Activated naive CD4-positive, alpha-beta T cell treated with anti-CD3 and anti-CD28 coated beads for 36 hours (primary cell): ENCODE data around the gene LITAFD. TPM values are rescaled to one million over a fixed set of nuclear protein-coding genes. Genes with fewer than 3 reads are reported as not detected.

ENCODE experiments used
- CTCF ChIA-PET: fragments of 350-600 bp; sonication (Branson Sonifier 250); formaldehyde crosslinking; loops from one replicate; lab custom pipeline; 2021; ENCODE audit warnings: antibody characterized with exemption; lab: Charles Lee
- DNase-seq: peaks from one replicate; pipeline ENCODE4 v3.0.0-alpha.2; 2020
- H3K27ac Mint-ChIP-seq: one replicate; pipeline ENCODE4 v1.8.0; 2021; ENCODE audit warnings: mild to moderate bottlenecking, mixed read lengths
- H3K27me3 Mint-ChIP-seq: one replicate; pipeline ENCODE4 v1.8.0; 2021; ENCODE audit warnings: low read depth, mixed read lengths
- H3K36me3 Mint-ChIP-seq: one replicate; pipeline ENCODE4 v1.8.0; 2021; ENCODE audit warnings: low read depth, mixed read lengths
- H3K4me1 Mint-ChIP-seq: one replicate; pipeline ENCODE4 v1.8.0; 2021; ENCODE audit warnings: low read depth, mixed read lengths
- H3K4me3 Mint-ChIP-seq: one replicate; pipeline ENCODE4 v1.8.0; 2021; ENCODE audit warnings: mild to moderate bottlenecking, moderate library complexity, mixed read lengths
- H3K9me3 Mint-ChIP-seq: one replicate; pipeline ENCODE4 v1.8.0; 2021; ENCODE audit warnings: mixed read lengths
- intact Hi-C: fragments of 100-400 bp; cut with micrococcal nuclease; formaldehyde crosslinking; loops from one replicate; pipeline ENCODE4 v1.15.1; 2023
- total RNA-seq, 2 experiments: library from RNA; stranded (reverse); gene quantifications; one replicate each; pipeline ENCODE4 v1.2.3, GENCODE V29; 2021

The LITAFD gene
- total RNA-seq, 2 experiments from 2014 or later = not detected

GRCh38 chr16:8878523-8878911 lies 3.6 kb upstream of the LITAFD start:
- no peak overlapping the region for H3K27ac Mint-ChIP-seq

GRCh38 chr16:8880839-8881510 lies 1.2 kb upstream of the LITAFD start:
- no peaks in the 10 kb centered on the region for H3K36me3 Mint-ChIP-seq
- peaks cover 11% of the 10 kb centered on the region for H3K4me1 Mint-ChIP-seq
- H3K9me3 Mint-ChIP-seq = no peaks in the 10 kb centered on the region
- H3K4me3 Mint-ChIP-seq = no peak overlapping the region
- H3K27ac Mint-ChIP-seq = no peak overlapping the region
- H3K27me3 Mint-ChIP-seq = peaks cover 9% of the 10 kb centered on the region
- no peak for DNase-seq
- intact Hi-C loops = loop anchor here (1.0 to 2.0 kb wide), 4 partner anchors 84 to 314 kb away; partner anchors contain the start of genes PMM2 and TMEM186
- CTCF ChIA-PET = interaction anchor here (0.7 to 5.3 kb wide), 22 partner anchors 8 to 325 kb away, joined by 3 to 36 read pairs (median 6); partner anchors contain the start of genes ABAT and CARHSP1

More at GRCh38 chr16:8878523-8878911, 3.6 kb upstream of the LITAFD start:
- intact Hi-C loops = no loop called here
- no peak for DNase-seq
- no peaks in the 10 kb centered on the region for H3K9me3 Mint-ChIP-seq
- CTCF ChIA-PET = interaction anchor here (0.6 to 5.3 kb wide), 7 partner anchors 8 to 310 kb away, joined by 3 to 36 read pairs (median 5); partner anchors contain the start of gene CARHSP1
- no peaks in the 10 kb centered on the region for H3K27me3 Mint-ChIP-seq
- peaks cover 11% of the 10 kb centered on the region for H3K4me1 Mint-ChIP-seq
- H3K4me3 Mint-ChIP-seq = no peak overlapping the region
- H3K36me3 Mint-ChIP-seq = no peaks in the 10 kb centered on the region

GRCh38 chr16:8882725-8883377 lies 700 bp downstream of the LITAFD start:
- Mint-ChIP-seq H3K4me3 (no peak overlapping the region), H3K27me3 (peaks cover 9% of the 10 kb centered on the region), H3K4me1 (peaks cover 14% of the 10 kb centered on the region), H3K27ac (no peak overlapping the region), H3K36me3 (no peaks in the 10 kb centered on the region), H3K9me3 (no peaks in the 10 kb centered on the region)
- DNase-seq = no peak
- intact Hi-C loops = no loop called here
- CTCF ChIA-PET = interaction anchor here (0.6 to 5.3 kb wide), 5 partner anchors 9 to 235 kb away, joined by 3 to 28 read pairs (median 3); no protein-coding TSS in a partner anchor

- no peak for DNase-seq
- Mint-ChIP-seq H3K27me3 (peaks cover 9% of the 10 kb centered on the region), H3K36me3 (peaks cover 5% of the 10 kb centered on the region), H3K4me3 (no peak overlapping the region), H3K27ac (no peak overlapping the region), H3K4me1 (peaks cover 9% of the 10 kb centered on the region), H3K9me3 (no peaks in the 10 kb centered on the region)
- CTCF ChIA-PET = interaction anchor here (0.8 kb wide), 1 partner anchor 319 kb away, joined by 3 read pairs; no protein-coding TSS in a partner anchor
- intact Hi-C loops = no loop called here
Measured at GRCh38 chr16:8885674-8886592, 3.8 kb downstream of the LITAFD start.

GRCh38 chr16:8886593-8887430 lies 4.7 kb downstream of the LITAFD start:
- CTCF ChIA-PET = interaction anchor here (0.8 to 1.3 kb wide), 3 partner anchors 8 to 27 kb away, joined by 3 read pairs; partner anchors contain the start of gene CARHSP1
- intact Hi-C loops = no loop called here
- H3K4me1 Mint-ChIP-seq = peaks cover 9% of the 10 kb centered on the region
- H3K4me3 Mint-ChIP-seq = no peak overlapping the region
- DNase-seq = no peak
- H3K27ac Mint-ChIP-seq = no peak overlapping the region
- peaks cover 9% of the 10 kb centered on the region for H3K27me3 Mint-ChIP-seq
- H3K9me3 Mint-ChIP-seq = no peaks in the 10 kb centered on the region
- H3K36me3 Mint-ChIP-seq = peaks cover 9% of the 10 kb centered on the region

GRCh38 chr16:8887431-8887765 lies 5.2 kb downstream of the LITAFD start:
- CTCF ChIA-PET = interaction anchor here (0.8 to 1.3 kb wide), 3 partner anchors 8 to 27 kb away, joined by 3 read pairs; partner anchors contain the start of gene CARHSP1
- Mint-ChIP-seq H3K36me3 (peaks cover 13% of the 10 kb centered on the region), H3K27ac (no peak overlapping the region), H3K9me3 (no peaks in the 10 kb centered on the region), H3K4me1 (peaks cover 11% of the 10 kb centered on the region), H3K4me3 (no peak overlapping the region), H3K27me3 (peaks cover 9% of the 10 kb centered on the region)
- intact Hi-C loops = no loop called here
- no peak for DNase-seq

- no peak overlapping the region for H3K4me3 Mint-ChIP-seq
Measured at GRCh38 chr16:8887952-8888560, 5.9 kb downstream of the LITAFD start.

GRCh38 chr16:8888951-8889892 lies 7.1 kb downstream of the LITAFD start:
- no peak overlapping the region for H3K4me3 Mint-ChIP-seq
- H3K36me3 Mint-ChIP-seq = peaks cover 21% of the 10 kb centered on the region
- no peak for DNase-seq
- H3K4me1 Mint-ChIP-seq = peaks cover 11% of the 10 kb centered on the region
- CTCF ChIA-PET = interaction anchor here (0.6 to 2.2 kb wide), 5 partner anchors 9 to 250 kb away, joined by 3 to 7 read pairs (median 3); no protein-coding TSS in a partner anchor
- no peak overlapping the region for H3K27ac Mint-ChIP-seq
- H3K9me3 Mint-ChIP-seq = no peaks in the 10 kb centered on the region
- intact Hi-C loops = no loop called here
- H3K27me3 Mint-ChIP-seq = peaks cover 9% of the 10 kb centered on the region

More at GRCh38 chr16:8887952-8888560, 5.9 kb downstream of the LITAFD start:
- DNase-seq = no peak
- no peaks in the 10 kb centered on the region for H3K9me3 Mint-ChIP-seq
- H3K27me3 Mint-ChIP-seq = peaks cover 9% of the 10 kb centered on the region
- CTCF ChIA-PET = interaction anchor here (1.0 to 2.2 kb wide), 3 partner anchors 8 to 26 kb away, joined by 3 to 7 read pairs (median 3); no protein-coding TSS in a partner anchor
- peaks cover 11% of the 10 kb centered on the region for H3K4me1 Mint-ChIP-seq
- intact Hi-C loops = no loop called here
- H3K27ac Mint-ChIP-seq = no peak overlapping the region
- peaks cover 13% of the 10 kb centered on the region for H3K36me3 Mint-ChIP-seq

- CTCF ChIA-PET = interaction anchor here (0.6 to 2.2 kb wide), 5 partner anchors 10 to 249 kb away, joined by 3 to 7 read pairs (median 3); no protein-coding TSS in a partner anchor
- no peak for DNase-seq
- Mint-ChIP-seq H3K27me3 (peaks cover 9% of the 10 kb centered on the region), H3K4me1 (peaks cover 11% of the 10 kb centered on the region), H3K36me3 (peaks cover 28% of the 10 kb centered on the region), H3K27ac (no peak overlapping the region), H3K4me3 (no peak overlapping the region), H3K9me3 (no peaks in the 10 kb centered on the region)
- intact Hi-C loops = no loop called here
Measured at GRCh38 chr16:8889893-8890548, 7.9 kb downstream of the LITAFD start.

- Mint-ChIP-seq H3K4me1 (peaks cover 9% of the 10 kb centered on the region), H3K36me3 (peaks cover 33% of the 10 kb centered on the region), H3K9me3 (no peaks in the 10 kb centered on the region), H3K27ac (no peak overlapping the region), H3K27me3 (peaks cover 5% of the 10 kb centered on the region), H3K4me3 (no peak overlapping the region)
- CTCF ChIA-PET = interaction anchor here (1.1 to 2.2 kb wide), 3 partner anchors 10 to 249 kb away, joined by 3 to 7 read pairs (median 4); no protein-coding TSS in a partner anchor
- intact Hi-C loops = no loop called here
- DNase-seq = no peak
Measured at GRCh38 chr16:8890549-8890921, 8.4 kb downstream of the LITAFD start.
